Common myeloid progenitor, CD34-positive (primary cell): ENCODE results near the gene LIN7A.

Source experiments
- CTCF ChIA-PET: fragments of 350-600 bp; sonication (Branson Sonifier 250); formaldehyde crosslinking; loops from one replicate; lab custom pipeline; 2021; ENCODE audit warnings: antibody characterized with exemption; lab: Charles Lee
- POLR2A ChIA-PET: fragments of 350-600 bp; sonication (Branson Sonifier 250); formaldehyde crosslinking; loops from one replicate; lab custom pipeline; 2021; ENCODE audit warnings: antibody characterized with exemption; lab: Charles Lee
- DNase-seq, 3 donors: peaks; one replicate each; pipeline versions ENCODE4 v3.0.0 to v3.0.0-alpha.2; 2013
- H3K27ac ChIP-seq, 2 experiments: 1 replicate in 1 of 2; 2 replicates in 1 of 2; pipeline ENCODE4 v1.7.0; 2013; ENCODE audit warnings: inconsistent platforms in 2 of 2, low read length in 2 of 2, mild to moderate bottlenecking in 2 of 2, low read depth in 1 of 2, moderate library complexity in 1 of 2; ENCODE audit not compliant: severe bottlenecking in 2 of 2, insufficient read depth in 1 of 2, poor library complexity in 1 of 2
- H3K27me3 ChIP-seq, 5 experiments: replicated peaks in 2 of 5; 1 replicate in 3 of 5; 2 replicates in 2 of 5; pipeline versions ENCODE4 v1.6.1 to v1.7.0; 2013; ENCODE audit warnings: low read length in 4 of 5, mild to moderate bottlenecking in 2 of 5, moderate library complexity in 2 of 5, inconsistent platforms in 1 of 5; ENCODE audit not compliant: insufficient read depth in 5 of 5, control insufficient read depth in 4 of 5
- H3K36me3 ChIP-seq, 4 experiments: 1 replicate in 2 of 4; 2 replicates in 2 of 4; pipeline versions ENCODE4 v1.6.1 to v1.7.0; 2013; ENCODE audit warnings: low read length in 3 of 4, control low read depth in 1 of 4, mild to moderate bottlenecking in 1 of 4; ENCODE audit not compliant: control insufficient read depth in 4 of 4, insufficient read depth in 4 of 4
- H3K4me1 ChIP-seq, 4 experiments: 1 replicate in 3 of 4; 2 replicates in 1 of 4; pipeline versions ENCODE4 v1.6.1 to v1.7.1; 2013; ENCODE audit warnings: low read length in 3 of 4, mild to moderate bottlenecking in 3 of 4, control low read depth in 1 of 4, inconsistent platforms in 1 of 4, moderate library complexity in 1 of 4; ENCODE audit not compliant: control insufficient read depth in 4 of 4, insufficient read depth in 4 of 4; ENCODE audit errors: control extremely low read depth in 1 of 4
- H3K4me3 ChIP-seq, 7 experiments: 1 replicate in 4 of 7; 2 replicates in 3 of 7; pipeline versions ENCODE4 v1.5.1 to v1.7.0; 2013; ENCODE audit warnings: mild to moderate bottlenecking in 7 of 7, low read length in 6 of 7, moderate library complexity in 6 of 7, inconsistent platforms in 2 of 7, low read depth in 2 of 7, control low read depth in 1 of 7; ENCODE audit not compliant: insufficient read depth in 4 of 7, control insufficient read depth in 1 of 7; ENCODE audit errors: extremely low read depth in 1 of 7
- H3K9me3 ChIP-seq, 5 experiments: 1 replicate in 4 of 5; 2 replicates in 1 of 5; pipeline versions ENCODE4 v1.6.1 to v1.7.1; 2013; ENCODE audit warnings: low read length in 4 of 5, mild to moderate bottlenecking in 2 of 5, inconsistent platforms in 1 of 5, low read depth in 1 of 5, moderate library complexity in 1 of 5; ENCODE audit not compliant: control insufficient read depth in 4 of 5, insufficient read depth in 2 of 5; ENCODE audit errors: control extremely low read depth in 1 of 5
- WGBS: methylation state at CpG from one replicate; pipeline ENCODE4 v1.1.5; 2013; ENCODE audit not compliant: insufficient coverage; 5-methylcytosine and 5-hydroxymethylcytosine counted together

LIN7A gene

DNA sequence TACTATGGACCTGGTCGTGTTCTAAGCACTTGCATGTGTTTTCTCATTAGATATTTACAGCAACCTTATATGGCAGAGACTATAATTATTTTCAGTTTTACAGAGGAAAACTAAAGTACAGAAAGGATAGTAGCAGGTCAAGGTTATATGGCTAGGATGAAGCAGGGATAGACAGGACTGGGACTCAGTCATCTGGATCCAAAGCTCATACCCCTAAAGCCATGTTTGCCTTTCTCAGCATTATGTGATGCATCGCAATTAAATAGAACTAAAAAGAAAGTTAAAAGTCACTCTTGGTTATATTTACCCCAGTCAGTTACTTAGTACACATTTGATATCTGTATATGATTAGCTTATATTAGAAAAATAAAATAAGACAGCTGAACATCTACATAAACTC, 13.3 kb downstream of the LIN7A start:
- Histone ChIP-seq H3K4me1 (no peaks in the 10 kb centered on the region), H3K27me3 (no peaks in the 10 kb centered on the region), H3K36me3 (no peaks in the 10 kb centered on the region), H3K4me3 (no peak overlapping the region), H3K9me3 (no peaks in the 10 kb centered on the region), H3K27ac (no peak overlapping the region)
- WGBS, result no CpG with 5 or more reads among the region's 2 CpGs
- POLR2A ChIA-PET, result no interaction called here
- DNase-seq, result no peak
- CTCF ChIA-PET, result no interaction called here

DNA sequence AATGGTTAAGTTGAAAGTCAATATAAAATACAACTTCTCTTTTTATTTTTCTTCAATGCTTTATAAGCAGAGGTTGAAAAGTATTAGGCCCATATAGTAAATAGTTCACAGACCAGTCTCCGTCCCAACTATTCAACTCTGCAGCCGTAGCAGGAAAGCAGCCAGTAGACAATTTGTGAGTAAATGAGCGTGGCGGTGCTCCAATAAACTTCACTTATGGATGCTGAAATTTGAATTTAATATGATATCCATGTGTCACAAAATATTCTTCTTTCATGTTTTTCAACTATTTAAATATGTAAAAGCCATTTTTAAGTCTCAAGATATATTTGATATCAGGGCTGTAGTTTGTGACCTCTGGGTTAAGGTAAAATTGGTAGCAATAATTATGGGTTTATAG, 17.7 kb downstream of the LIN7A start:
- no CpG with 5 or more reads among the region's 4 CpGs for WGBS
- ChIA-PET CTCF (no interaction called here), POLR2A (no interaction called here)
- Histone ChIP-seq H3K4me1 (no peaks in the 10 kb centered on the region), H3K27me3 (no peaks in the 10 kb centered on the region), H3K4me3 (no peak overlapping the region), H3K9me3 (no peaks in the 10 kb centered on the region), H3K36me3 (no peaks in the 10 kb centered on the region), H3K27ac (no peak overlapping the region)
- no peak for DNase-seq

DNA sequence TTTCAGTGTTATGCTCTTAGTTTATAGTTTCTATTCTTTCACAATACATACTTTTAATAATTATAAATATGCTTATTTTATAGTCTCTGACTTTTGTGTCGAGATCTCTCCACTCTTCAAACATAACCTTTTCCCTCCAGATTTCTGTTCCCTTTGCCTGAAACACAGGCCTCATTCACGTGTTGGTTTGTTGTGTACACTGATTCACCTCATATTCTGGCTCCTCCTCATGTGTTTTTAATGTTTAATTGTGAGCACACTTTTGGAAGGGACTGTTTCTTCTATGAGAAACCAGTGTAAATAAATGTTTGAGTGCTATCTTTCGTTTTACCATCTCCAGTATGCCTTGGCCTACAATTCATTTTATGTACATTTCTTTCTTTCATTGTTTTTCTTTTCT, 20.1 kb downstream of the LIN7A start:
- Histone ChIP-seq H3K9me3 (no peaks in the 10 kb centered on the region), H3K4me3 (no peak overlapping the region), H3K36me3 (no peaks in the 10 kb centered on the region), H3K4me1 (no peaks in the 10 kb centered on the region), H3K27me3 (no peaks in the 10 kb centered on the region), H3K27ac (no peak overlapping the region)
- ChIA-PET POLR2A (no interaction called here), CTCF (no interaction called here)
- no CpG with 5 or more reads among the region's 3 CpGs for WGBS
- DNase-seq, result no peak

DNA sequence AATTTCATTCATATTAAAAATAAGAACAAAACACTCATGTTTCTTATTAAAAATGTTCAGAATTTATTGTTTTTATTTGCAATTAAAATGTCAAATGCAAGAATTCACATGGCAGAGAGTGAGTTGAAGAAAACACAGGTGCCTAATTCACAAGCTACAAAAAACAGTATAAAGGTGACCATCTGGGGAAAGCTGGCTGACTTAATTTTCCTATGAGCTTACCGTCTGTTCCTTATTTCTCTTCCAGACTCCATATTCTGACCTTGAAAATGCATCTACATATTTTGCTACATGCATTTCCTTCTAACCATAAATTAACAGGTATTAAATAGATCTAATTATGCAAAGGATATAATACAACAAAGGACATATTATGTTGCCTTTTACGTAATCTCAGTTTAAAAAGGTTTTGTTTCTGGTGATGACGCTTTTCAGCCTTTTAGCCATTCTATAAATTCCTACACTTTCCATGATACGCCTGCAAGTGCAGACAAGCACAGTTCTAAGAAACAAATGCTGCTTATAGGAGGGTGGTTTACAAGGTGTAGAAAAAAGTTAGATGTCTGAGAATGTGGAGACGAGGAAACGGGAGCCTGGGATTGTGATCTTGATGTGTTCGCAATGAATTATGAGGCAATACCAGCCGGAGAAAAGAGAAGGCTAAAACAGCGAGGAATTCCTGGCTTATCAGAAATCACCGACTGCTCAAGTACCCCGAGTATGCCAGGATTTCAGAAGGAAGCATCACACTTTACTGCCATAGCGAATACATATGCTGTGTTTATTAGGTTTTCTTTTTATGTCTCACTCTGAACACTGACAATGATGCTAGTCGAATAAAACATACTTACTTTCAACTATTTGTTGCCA, 24.6 kb downstream of the LIN7A start:
- Histone ChIP-seq H3K4me1 (no peaks in the 10 kb centered on the region), H3K9me3 (no peaks in the 10 kb centered on the region), H3K4me3 (no peak overlapping the region), H3K27ac (no peak overlapping the region), H3K27me3 (no peaks in the 10 kb centered on the region), H3K36me3 (no peaks in the 10 kb centered on the region)
- ChIA-PET POLR2A (no interaction called here), CTCF (no interaction called here)
- 79% methylated on average over 7 of the region's 13 CpGs for WGBS
- no peak for DNase-seq

DNA sequence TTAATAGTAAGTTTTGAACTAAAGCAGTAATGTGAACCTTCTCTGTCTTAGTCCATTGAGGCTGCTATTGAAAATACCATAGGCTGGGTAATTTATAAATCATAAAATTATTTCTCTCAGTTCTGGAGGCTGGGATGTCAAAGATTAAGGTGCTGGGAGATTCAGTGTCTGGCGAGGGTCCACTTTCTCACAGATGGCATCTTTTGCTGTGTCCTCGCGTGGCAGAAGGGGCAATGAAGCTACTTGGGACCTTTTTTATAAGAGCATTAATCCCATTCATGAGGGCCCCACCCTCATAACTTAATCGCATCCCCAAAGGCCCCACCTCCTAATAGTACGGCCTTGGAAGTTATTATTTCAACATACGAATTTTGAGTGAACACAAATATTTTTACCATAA, 28.4 kb downstream of the LIN7A start:
- POLR2A ChIA-PET, result no interaction called here
- no peaks in the 10 kb centered on the region for H3K27me3 ChIP-seq
- no peaks in the 10 kb centered on the region for H3K36me3 ChIP-seq
- no peak for DNase-seq
- H3K27ac ChIP-seq, result no peak overlapping the region
- CTCF ChIA-PET, result no interaction called here
- no peak overlapping the region for H3K4me3 ChIP-seq
- no peaks in the 10 kb centered on the region for H3K9me3 ChIP-seq
- WGBS, result 88% methylated on average over 2 of the region's 6 CpGs
- no peaks in the 10 kb centered on the region for H3K4me1 ChIP-seq

DNA sequence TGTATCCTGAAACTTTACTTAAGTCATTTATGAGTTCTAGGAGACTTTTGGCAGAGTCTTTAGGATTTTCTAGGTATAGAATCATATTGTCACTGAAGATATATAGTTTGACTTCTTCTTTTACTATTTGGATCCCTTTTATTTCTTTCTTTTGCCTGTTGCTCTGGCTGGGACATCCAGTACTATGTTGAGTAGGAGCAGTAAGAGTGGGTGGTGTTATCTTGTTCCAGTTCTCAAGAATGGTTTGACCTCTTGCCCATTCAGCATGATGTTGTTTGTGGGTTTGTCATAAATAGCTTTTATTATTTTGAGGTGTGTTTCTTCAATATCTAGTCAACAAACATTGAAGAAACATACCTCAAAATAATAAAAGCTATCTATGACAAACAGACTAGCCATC, 35.0 kb downstream of the LIN7A start:
- H3K9me3 ChIP-seq, result no peaks in the 10 kb centered on the region
- H3K4me3 ChIP-seq, result no peak overlapping the region
- no peaks in the 10 kb centered on the region for H3K36me3 ChIP-seq
- H3K27ac ChIP-seq, result no peak overlapping the region
- no peaks in the 10 kb centered on the region for H3K27me3 ChIP-seq
- no peak for DNase-seq
- ChIA-PET POLR2A (no interaction called here), CTCF (no interaction called here)
- H3K4me1 ChIP-seq, result no peaks in the 10 kb centered on the region

DNA sequence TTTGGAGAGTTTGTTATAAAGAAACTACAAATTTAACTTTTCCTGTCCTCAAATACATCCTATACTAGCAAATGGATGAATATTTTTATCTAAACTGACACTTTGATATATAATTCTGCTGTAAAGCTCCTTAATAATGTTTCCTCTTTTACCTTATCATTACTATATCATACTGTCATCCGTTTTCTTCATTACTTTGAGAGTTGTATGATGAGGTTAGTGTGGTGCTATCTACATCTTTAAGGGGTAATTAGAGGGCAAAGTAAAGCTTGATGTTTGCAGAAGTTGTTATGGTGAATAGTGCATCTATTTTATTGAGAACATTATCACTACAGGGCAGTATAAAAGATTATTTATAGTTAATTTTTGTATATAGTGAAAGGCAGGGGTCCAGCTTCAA, 36.1 kb downstream of the LIN7A start:
- Histone ChIP-seq H3K27me3 (no peaks in the 10 kb centered on the region), H3K4me1 (no peaks in the 10 kb centered on the region), H3K9me3 (no peaks in the 10 kb centered on the region), H3K36me3 (no peaks in the 10 kb centered on the region), H3K4me3 (no peak overlapping the region), H3K27ac (no peak overlapping the region)
- ChIA-PET CTCF (no interaction called here), POLR2A (interaction anchor here (0.6 kb wide), 1 partner anchor 1117 kb away, joined by 3 read pairs; no protein-coding TSS in a partner anchor)
- no CpG with 5 or more reads among the region's 1 CpG for WGBS
- peak in 2 of 3 donors; percentile 2 to 20 for DNase-seq
